C1 segment of cervical spinal cord (tissue), 14 donors: Measurements from ENCODE around the gene ITPR1.
A peak's percentile ranks its signal among the peaks of the same experiment; 100 is the strongest.

Experiments used
- DNase-seq, 14 donors: peaks; one replicate each; lab custom pipeline; 2025; lab: John Stamatoyannopoulos, UW

The ITPR1 gene

DNA sequence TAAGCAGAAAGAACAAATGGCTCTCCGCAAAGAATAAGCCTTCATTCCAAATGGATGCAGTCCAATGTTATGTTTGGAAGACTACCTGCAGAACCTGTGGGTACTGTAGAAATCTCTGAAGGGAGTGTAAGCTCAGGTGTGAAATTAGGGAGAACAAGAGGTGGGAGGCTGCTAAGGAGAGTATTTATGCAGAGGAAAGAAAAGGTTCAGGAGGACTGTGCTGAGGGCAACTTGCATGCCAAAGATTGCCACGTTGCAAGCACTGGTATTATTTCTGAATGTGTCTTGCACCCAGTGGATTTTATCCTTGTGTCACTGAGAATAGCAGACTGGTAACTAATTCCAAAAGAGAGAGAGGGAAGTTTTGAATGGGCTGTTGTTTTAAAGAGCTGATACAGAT is 144.1 kb downstream of the ITPR1 start:
- no peak for DNase-seq

DNA sequence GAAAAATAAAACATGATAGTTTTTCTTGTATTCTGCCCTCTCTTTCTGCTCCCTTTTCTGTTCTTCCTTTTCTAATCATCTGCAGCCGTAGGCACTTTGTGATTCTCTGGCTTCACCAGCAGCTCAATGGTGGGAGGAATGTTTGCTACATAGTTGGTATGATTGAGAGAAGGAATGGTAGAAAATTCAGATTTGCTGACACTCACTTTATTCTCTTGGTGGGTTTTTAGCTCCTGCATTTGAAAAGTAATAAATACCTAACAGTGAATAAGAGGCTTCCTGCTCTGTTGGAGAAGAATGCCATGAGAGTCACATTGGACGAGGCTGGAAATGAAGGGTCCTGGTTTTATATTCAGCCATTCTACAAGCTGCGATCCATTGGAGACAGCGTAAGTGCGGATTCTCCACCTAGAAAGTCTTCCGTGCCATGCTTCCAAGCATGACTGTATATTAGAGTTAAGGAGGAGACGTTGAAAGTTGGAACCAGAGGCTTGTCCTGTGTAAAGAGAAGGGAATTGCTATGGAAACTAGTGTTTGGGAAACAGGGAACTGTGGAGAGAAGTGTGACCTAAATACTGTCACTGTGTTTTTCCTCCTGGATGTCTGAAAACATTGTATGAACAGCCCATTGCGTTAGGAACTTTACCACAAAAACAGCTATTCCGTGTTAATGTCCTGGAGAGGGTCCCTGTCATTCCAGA is 148.9 kb downstream of the ITPR1 start:
- no peak for DNase-seq

DNA sequence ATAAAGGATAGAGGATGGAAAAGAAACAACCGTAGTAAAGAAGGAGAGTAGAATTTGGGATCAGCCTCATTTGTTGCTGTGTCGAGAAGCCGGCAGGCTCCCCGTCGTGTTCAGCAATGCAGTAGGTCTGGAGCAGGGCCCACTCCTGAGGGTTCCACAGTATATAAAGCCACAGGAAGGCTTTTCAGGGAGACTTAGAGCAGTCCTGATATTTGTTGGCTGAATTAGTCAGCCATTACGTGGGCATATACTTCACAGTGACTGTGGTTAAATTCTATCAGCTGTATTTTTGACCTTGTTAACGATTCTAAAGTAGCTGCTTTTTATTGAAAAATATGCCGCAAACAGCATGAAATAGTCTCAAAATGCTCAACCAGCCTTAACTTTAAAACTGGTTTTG is 149.5 kb downstream of the ITPR1 start:
- no peak for DNase-seq

DNA sequence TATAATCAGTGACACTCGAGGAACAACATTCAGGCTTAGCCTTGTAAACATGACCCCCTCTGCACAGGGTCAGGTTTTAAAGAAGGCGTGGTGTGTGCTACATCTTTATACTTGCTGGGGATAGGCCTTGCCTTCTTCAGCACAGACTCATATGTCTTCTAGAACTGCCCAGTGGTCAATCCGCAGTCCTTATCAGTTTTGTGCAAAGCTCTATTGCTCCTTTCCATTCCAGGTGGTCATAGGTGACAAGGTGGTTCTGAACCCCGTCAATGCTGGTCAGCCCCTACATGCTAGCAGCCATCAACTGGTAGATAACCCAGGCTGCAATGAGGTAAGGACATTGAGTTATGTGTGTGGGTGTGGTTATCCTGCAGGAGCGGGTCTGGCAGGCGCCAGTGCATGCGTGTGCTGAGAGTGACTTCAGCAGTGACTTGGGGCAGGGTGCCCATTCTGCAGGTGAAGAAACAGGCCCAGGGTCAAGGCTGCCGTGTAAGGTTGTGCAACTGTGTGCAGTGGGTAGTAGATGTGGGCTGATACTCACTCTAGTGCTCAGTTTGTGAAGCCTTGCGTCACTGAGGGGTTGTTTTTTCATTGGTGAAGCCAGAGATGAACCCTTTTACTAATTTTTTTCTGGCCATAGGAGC is 150.9 kb downstream of the ITPR1 start:
- no peak for DNase-seq

DNA sequence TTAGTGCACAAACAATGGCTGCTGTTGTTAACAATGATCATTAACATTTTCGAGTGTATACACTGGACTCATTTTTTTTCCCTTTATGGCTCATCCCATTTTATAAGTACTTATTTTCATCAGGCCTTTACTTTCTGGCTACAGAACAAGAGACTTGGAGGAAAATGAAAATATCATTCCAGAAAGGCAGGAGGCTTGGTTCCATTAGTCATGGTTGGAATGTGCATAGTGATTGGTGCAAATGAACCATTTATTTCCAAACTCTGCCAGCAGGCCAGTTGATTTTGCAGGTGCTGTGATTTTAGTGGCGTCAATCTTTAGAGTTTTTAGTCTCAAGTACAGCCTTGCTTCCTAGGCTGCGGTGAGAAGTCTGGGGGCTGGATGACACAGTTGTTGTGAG is 151.8 kb downstream of the ITPR1 start:
- no peak for DNase-seq

DNA sequence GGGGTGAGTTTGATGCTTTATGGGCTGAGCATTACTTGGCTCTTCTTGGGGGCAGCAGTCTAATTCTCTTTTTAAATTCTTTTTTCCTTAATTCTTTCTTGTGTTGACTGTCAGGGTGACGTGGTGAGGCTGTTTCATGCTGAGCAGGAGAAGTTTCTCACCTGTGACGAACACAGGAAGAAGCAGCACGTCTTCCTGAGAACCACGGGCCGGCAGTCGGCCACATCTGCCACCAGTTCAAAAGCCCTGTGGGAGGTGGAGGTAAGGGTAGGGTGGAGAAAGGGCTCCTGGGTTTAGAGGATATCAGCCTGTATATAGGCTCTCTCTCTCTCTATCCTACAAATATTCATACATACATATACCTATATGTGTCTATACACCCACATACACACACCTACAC is 152.3 kb downstream of the ITPR1 start:
- no peak for DNase-seq

DNA sequence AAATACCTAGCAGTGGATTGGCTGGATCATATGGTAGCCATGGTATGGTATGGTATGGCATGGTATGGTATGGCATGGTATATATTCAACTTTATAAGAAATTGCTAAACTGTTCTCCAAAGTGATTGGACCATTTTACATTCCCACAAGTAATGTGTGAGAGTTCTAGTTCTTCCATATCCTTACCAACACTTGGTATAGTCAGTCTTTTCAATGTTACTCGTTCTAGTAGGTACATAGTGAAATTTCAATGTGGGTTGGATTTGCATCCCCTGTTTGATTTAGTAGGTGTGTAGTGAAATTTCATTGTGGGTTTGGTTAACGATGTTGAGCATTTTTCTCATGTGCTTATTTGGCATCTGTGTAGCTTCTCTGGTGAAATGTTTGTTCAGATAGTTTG is 154.3 kb downstream of the ITPR1 start:
- no peak for DNase-seq

DNA sequence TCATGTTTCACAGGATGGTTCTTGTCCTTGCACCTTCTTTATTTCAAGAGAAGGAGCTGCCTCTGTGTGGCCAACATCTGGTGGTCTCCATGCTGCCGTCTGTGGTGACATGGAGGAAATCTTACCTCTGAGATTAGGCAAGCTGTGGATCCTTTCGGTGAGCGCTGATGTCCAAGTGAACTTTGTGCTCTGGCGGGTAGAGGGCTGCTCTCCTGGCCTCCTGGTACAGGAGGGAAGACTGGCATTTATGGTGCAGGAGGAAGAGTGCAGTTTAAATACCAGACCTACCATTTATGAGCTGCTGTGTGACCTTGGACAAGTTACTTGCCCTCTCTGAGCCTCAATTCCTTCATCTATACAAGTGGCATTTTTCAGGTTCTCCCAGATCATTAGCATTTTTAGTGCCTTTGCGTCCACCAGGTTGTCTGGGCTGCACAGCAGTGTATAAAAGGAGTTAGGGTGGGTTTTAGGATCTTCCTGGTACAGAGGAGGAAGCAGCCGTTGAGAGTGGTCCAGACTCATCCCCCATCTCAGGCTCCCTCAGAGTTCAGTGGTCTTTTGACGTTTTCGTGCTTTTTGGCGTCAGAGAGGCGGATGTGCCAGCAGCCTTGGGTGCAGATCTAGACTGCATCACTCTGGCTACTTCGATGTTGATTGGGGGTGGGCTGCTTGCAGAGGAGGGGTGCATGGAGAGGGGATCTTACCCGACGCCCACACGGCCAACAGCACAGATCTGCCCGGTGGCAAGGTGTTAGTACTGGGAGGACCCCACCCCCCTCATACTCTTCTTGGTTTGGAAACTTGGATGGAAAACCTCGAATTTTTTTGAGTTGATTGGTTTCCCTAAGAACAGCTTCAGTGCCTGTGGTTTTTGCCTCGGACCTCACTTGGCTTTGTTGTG is 162.2 kb downstream of the ITPR1 start:
- DNase-seq = no peak

DNA sequence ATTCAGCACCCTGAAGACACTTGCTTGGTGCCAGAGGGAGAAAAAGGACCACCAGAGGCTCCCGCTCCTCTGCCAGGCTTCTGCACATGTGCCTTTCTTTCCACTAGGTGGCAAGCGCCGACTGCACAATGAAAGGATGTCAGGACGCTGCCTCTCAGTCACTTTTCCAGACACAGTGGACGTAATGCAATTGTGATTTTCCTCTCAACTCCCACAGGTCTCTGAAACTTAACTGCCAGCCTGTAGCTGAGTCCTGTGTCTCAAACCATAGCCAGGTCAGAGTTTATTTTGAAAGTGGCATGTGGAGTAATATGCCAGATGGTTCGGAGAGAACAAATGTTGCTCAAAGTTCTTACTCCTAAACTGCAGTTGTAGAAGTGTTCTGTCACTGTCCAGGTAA is 162.9 kb downstream of the ITPR1 start:
- peak in 9 of 14 donors; percentile 9 to 41 (median 29) for DNase-seq

DNA sequence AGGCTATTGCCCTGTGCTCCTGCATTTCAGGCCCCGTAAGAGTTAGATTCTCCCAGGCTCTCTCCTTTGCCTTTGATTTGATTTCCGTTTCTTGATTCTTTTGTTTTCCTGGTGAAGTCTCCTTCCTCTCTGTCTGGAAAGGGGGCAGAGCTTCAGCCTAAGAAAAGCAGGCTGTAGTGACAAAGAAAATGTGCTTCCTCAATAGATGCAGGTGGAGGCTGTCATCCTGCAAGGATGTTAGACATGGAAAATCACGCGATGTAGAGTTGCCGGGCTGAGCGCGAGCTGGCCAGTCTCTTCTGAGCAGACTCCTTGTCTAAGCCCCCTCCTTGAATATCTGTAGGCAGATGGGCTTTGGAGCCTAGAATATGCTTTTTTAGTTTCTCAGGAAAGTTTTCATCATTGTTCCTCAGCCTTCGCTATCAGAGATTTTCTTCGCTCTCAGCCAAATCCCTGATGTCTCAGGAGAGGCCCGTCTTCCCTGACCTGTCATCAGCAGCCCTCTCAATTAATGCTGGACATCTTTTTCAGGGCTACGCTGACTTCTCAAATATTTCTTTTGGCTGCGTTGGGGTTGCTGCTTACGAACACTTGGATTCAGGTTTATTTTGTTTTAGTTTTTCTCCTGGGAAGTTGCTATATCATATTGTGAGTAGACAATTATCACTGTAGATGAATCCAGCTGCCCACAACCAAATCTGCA is 163.6 kb downstream of the ITPR1 start:
- DNase-seq = no peak

DNA sequence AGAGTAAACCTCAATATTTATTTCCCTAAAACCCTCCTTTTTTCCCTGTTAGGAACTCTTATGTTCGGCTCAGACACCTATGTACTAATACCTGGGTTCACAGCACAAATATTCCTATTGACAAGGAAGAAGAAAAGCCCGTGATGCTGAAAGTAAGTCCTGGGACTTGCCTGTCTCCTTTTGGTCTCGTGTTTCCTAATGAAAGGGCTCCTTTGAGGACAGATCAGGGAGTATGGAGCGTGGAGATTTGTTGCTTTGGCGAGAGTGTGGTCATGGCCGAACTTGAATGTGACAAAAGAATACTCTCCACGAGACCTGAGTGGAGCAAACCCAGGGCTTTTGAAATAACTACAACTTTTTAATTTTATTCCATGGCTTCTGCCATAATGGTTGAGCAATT is 167.8 kb downstream of the ITPR1 start:
- no peak for DNase-seq

DNA sequence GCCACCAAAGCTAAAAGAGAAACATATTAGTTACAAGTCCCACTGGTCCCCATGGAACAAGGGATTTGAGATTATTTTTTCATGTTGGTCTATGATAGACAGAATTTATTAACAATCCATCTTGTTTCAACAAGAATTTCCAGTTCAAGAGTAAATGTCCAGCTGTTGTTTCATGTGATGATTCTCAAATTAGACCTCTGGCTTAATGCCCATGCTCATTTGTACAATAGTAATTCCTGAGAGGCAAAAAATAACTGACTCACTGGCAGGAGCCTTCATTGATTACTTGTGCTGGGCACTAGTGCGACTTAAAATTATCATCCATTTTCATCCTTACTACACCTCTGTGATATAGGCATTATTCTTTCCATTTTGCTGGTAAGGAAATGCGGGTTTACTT is 171.3 kb downstream of the ITPR1 start:
- DNase-seq = no peak

DNA sequence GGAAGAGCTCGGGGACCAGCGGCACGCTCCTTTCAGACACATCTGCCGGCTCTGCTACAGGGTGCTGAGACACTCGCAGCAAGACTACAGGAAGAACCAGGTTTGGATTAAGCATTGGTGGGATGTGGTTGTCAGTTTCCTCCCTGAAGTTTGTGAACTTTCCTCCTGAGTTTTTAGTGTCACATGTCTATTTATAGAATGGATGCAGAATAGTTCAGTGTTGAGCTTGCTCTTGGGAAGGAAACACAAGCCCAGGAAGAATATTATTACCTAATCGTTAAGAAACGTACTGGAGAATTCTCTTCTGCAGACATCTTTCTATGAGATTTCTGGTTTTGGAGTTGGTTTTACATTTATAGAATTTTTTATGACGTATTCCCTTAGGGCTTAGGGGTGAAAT is 172.0 kb downstream of the ITPR1 start:
- DNase-seq = no peak

DNA sequence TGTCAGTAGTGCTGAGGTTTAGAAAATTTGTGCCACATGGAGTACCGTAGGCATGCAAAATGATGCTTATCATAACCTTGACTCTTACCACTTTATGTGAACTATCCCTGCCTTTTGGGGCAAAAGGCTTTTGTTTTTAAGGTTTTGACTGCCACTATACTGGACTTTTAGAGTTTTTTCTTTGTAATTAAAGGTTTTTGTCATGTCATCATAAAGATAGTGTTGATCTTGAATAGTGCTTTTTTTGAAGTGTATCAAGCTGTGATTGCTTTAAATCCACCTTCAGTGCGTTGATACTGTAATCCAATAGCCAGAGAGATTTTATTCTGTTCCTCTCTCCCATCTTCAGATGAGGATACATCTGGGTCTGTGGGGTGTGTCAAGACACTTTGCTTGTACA is 172.9 kb downstream of the ITPR1 start:
- DNase-seq = no peak

DNA sequence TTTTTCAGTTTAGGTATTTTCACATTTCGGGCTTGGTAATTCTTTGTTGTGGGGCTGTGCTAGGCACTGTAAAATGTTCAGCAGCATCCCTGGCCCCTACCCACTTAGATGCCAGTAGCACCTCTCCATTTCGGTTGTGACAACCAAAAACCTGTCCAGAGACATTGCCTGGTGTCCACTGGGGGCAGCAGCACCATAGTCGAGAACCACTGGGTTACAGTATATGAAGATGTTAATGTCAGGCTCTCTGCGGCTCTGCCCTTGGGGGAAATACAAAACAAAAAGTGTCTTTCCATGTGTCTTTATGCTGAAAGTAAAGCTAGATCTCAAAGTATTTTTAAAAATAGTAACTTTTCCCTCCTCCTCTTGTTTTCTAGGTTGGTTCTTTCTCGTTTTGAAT is 177.2 kb downstream of the ITPR1 start:
- no peak for DNase-seq

DNA sequence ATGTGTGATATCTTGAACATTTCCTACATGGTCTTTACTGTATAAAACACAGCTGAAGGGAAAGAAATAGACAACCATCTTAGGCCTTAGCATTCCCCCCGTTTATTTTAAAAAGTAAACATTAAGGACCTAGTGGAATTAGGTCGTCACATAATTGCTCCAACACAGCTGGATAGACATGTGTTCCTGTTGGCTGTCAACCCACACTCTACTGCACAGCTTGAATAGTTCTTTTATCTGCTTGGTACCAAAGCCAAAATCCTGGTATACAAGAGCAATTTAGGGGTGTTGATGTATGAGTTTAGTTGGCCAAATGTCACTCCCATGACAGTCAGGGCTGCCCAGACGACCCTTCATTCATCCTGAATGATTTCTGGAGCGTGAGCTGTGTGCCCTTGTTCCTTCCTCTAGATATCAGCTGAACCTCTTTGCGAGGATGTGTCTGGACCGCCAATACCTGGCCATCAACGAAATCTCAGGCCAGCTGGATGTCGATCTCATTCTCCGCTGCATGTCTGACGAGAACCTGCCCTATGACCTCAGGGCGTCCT is 179.7 kb downstream of the ITPR1 start:
- DNase-seq = no peak

DNA sequence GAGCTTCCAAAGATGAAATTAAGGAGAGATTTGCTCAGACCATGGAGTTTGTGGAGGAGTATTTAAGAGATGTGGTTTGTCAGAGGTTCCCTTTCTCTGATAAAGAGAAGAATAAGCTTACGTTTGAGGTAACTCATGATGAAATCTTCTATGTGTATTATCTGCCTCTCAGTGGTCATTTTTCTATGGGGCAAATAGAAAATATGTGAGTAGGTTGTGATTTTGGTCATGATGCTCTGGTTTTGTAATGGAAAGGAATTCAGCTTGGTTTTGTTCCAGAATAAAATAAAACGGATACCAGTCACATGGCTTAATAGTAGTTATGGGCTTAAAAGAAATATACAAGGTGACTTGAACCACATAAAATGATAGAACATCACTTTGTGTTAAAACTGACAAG is 181.1 kb downstream of the ITPR1 start:
- DNase-seq = no peak

DNA sequence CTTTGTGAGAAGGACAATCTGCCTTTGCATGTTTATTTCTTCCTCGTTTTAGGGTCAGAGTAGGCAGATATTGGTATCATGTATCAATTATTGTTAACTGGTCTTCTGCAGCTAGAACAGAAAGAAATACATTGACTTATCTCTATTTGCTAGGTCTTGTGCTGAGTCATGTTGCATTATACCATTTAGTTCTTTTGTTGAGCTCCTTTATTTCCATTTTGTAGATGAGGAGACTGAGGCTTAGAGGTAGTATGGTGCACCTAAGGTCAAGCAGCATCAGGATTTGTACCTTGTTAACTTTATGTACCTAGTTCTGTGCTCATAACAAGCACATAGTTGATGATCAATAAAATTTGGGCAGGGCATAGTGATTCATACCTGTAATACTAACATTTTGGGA is 182.6 kb downstream of the ITPR1 start:
- DNase-seq = no peak

DNA sequence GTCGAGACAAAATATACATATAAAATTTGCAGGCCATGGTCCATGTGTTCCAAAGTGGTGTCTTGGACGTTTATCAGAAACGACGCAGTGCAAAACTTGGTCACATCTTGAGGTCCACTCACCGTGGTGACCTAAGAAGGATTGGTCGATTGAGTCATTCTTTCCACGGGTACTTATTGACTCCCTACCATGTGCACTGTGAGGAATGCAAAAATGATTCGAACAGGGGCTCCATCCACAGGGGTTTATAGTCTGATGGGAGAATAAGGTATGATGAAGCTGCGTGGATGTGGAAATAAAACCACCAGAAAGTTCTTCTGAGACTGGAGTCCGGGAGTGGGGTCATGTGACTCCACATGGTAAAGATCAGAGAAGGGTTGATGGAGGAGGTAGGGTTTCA is 185.2 kb downstream of the ITPR1 start:
- DNase-seq = no peak

DNA sequence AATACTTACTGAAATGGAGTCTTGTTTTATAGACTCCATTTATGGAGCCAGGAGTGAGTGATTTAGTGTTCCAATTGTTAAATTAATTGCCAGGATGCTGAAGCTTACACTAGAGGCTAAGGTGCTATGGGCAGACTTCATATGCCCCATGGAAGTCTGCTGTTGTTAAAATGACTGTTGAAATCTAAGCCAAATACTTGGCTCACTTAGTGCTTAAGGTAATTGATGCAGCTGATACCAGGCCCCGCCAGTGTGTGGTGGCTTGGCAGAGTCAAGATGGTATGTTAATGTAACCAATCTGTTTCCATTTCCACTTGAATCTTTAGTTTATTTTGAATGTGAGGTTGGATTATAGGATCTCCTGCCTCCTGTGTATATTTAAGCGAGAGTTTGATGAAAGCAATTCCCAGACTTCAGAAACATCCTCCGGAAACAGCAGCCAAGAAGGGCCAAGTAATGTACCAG is 187.1 kb downstream of the ITPR1 start:
- no peak for DNase-seq

DNA sequence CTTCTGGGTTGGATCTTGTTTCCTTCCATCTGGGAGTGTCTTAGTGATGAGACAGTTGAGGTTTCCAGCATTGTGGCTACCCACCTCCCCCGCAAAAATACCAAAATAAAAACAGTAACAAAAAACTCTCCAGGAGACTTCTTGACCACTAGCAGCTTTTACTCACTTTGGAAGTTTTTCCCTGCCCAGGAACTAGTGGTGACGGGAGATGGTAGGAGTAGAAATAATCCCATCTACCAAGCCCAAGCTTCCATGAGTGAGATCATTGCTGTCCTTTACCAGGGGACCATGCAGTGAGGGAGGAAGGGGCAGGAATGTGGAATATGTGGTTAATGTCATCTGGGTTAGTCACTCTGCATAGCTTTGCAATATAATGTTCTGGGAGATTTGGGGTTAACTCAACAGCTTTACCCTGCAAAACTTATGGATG is 187.7 kb downstream of the ITPR1 start:
- DNase-seq = no peak

DNA sequence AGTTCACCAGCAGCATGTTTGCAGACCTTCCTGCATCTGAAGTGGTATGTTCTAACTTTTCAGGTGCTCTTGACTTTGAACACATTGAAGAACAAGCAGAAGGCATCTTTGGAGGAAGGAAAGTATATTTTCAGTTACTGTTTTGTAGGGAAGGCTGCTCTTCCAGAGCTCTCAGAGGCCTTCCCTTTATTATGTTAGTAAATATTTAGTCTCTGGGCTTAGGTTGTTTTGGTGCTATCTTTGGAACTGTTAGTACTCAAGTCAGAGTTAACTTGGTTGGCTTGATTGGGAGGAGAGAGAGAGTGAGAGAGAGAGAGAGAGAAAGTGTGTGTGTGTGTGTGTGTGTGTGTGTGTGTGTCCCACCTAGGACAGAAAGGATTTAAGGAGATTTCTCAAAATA is 188.2 kb downstream of the ITPR1 start:
- no peak for DNase-seq
